Hematopoietic multipotent progenitor cell (in vitro differentiated cells): ENCODE data around the gene CD81. TPM values are rescaled to one million over a fixed set of nuclear protein-coding genes. Genes with fewer than 3 reads are reported as not detected.

ENCODE experiments used
- DNase-seq, 3 donors: peaks; one replicate each; pipeline ENCODE4 v3.0.0-alpha.2; 2011 to 2015; ENCODE audit warnings: low read depth in 2 of 3, low spot score in 2 of 3
- total RNA-seq: library from RNA; depleted of rRNA; stranded (reverse); fragments of >200 nt; gene quantifications from one replicate; pipeline ENCODE4 v1.2.3, GENCODE V29; 2012

The CD81 gene
- total RNA-seq, 1 donor = 294 TPM

GRCh38 chr11:2417856-2418692 lies 41.0 kb downstream of the CD81 start:
- DNase-seq = no peak

GRCh38 chr11:2418693-2419360 lies 41.7 kb downstream of the CD81 start:
- DNase-seq = no peak

- peak in 2 of 3 donors; percentile 70 to 79 for DNase-seq
Measured at GRCh38 chr11:2419638-2420501, 42.8 kb downstream of the CD81 start.

- peak; percentile 55 to 83 (median 71) for DNase-seq
Measured at GRCh38 chr11:2420502-2421225, 43.6 kb downstream of the CD81 start.

- DNase-seq = no peak
Measured at GRCh38 chr11:2421226-2421994, 44.3 kb downstream of the CD81 start.

GRCh38 chr11:2421996-2422395 lies 44.9 kb downstream of the CD81 start:
- DNase-seq = no peak

GRCh38 chr11:2422461-2423156 lies 45.5 kb downstream of the CD81 start:
- DNase-seq = no peak

- no peak for DNase-seq
Measured at GRCh38 chr11:2423157-2424025, 46.3 kb downstream of the CD81 start.

- no peak for DNase-seq
Measured at GRCh38 chr11:2424811-2425495, 47.8 kb downstream of the CD81 start.

GRCh38 chr11:2425506-2425905 lies 48.4 kb downstream of the CD81 start:
- DNase-seq = no peak

GRCh38 chr11:2426221-2426620 lies 49.1 kb downstream of the CD81 start:
- no peak for DNase-seq

GRCh38 chr11:2426826-2427521 lies 49.9 kb downstream of the CD81 start:
- DNase-seq = no peak

GRCh38 chr11:2427721-2428321 lies 50.7 kb downstream of the CD81 start:
- DNase-seq = no peak

GRCh38 chr11:2428322-2428795 lies 51.2 kb downstream of the CD81 start:
- DNase-seq = peak; percentile 69 to 87 (median 75)

- no peak for DNase-seq
Measured at GRCh38 chr11:2431395-2431794, 54.3 kb downstream of the CD81 start.

- DNase-seq = no peak
Measured at GRCh38 chr11:2432171-2432621, 55.1 kb downstream of the CD81 start.
